Liver (tissue), 9 donors: ENCODE measurements around the gene DAPK1. TPM values are rescaled to one million over a fixed set of nuclear protein-coding genes. Genes with fewer than 3 reads are reported as not detected.

ENCODE experiments used
- DNase-seq: peaks from one replicate; pipeline ENCODE4 v3.0.0-alpha.2; 2017; ENCODE audit warnings: low spot score
- H3K27ac ChIP-seq, 2 donors: one replicate each; pipeline ENCODE4 v1.7.0; 2013; ENCODE audit warnings: inconsistent platforms in 2 of 2, low read length in 2 of 2, control low read depth in 1 of 2, low read depth in 1 of 2, mild to moderate bottlenecking in 1 of 2
- H3K27me3 ChIP-seq, 4 donors: one replicate each; pipeline versions ENCODE4 v1.6.1 to v1.7.0; 2013; ENCODE audit warnings: low read length in 3 of 4, inconsistent platforms in 1 of 4, mild to moderate bottlenecking in 1 of 4, moderate library complexity in 1 of 4; ENCODE audit not compliant: control insufficient read depth in 4 of 4, insufficient read depth in 4 of 4
- H3K36me3 ChIP-seq, 4 donors: one replicate each; pipeline versions ENCODE4 v1.6.1 to v1.7.0; 2013; ENCODE audit warnings: low read length in 3 of 4, mild to moderate bottlenecking in 3 of 4, low read depth in 1 of 4, moderate library complexity in 1 of 4; ENCODE audit not compliant: control insufficient read depth in 4 of 4, insufficient read depth in 3 of 4
- H3K4me1 ChIP-seq, 4 donors: one replicate each; pipeline versions ENCODE4 v1.6.1 to v1.7.0; 2013; ENCODE audit warnings: low read length in 3 of 4, mild to moderate bottlenecking in 3 of 4, moderate library complexity in 1 of 4; ENCODE audit not compliant: control insufficient read depth in 4 of 4, insufficient read depth in 4 of 4
- H3K4me3 ChIP-seq, 3 donors: one replicate each; pipeline versions ENCODE4 v1.6.1 to v1.7.0; 2013; ENCODE audit warnings: low read length in 3 of 3, control low read depth in 1 of 3, low read depth in 1 of 3, mild to moderate bottlenecking in 1 of 3
- H3K9ac ChIP-seq, 2 donors: one replicate each; pipeline ENCODE4 v1.7.0; 2013; ENCODE audit warnings: low read length in 2 of 2, mild to moderate bottlenecking in 2 of 2, moderate library complexity in 2 of 2, control low read depth in 1 of 2, low read depth in 1 of 2
- H3K9me3 ChIP-seq, 4 donors: one replicate each; pipeline versions ENCODE4 v1.6.1 to v1.7.0; 2013; ENCODE audit warnings: low read length in 3 of 4; ENCODE audit not compliant: control insufficient read depth in 4 of 4
- ATF3 ChIP-seq: IDR thresholded peaks from 2 replicates; pipeline ENCODE4 v1.6.1; 2016; ENCODE audit warnings: antibody characterized with exemption
- FOXA1 ChIP-seq: IDR thresholded peaks from 2 replicates; pipeline ENCODE4 v1.6.1; 2016; ENCODE audit warnings: antibody characterized with exemption
- FOXA2 ChIP-seq: IDR thresholded peaks from 2 replicates; pipeline ENCODE4 v1.6.1; 2016; ENCODE audit warnings: antibody characterized with exemption
- GABPA ChIP-seq, 2 donors: IDR thresholded peaks in 1 of 2; conservative IDR thresholded peaks in 1 of 2; 2 replicates each; pipeline ENCODE4 v1.6.1; 2016; ENCODE audit warnings: antibody characterized with exemption in 2 of 2, mild to moderate bottlenecking in 1 of 2, moderate library complexity in 1 of 2
- HNF4A ChIP-seq, 2 donors: conservative IDR thresholded peaks; 2 replicates each; pipeline ENCODE4 v1.6.1; 2016; ENCODE audit warnings: antibody characterized with exemption in 2 of 2, mild to moderate bottlenecking in 2 of 2
- HNF4G ChIP-seq: IDR thresholded peaks from 2 replicates; pipeline ENCODE4 v1.6.1; 2016; ENCODE audit warnings: antibody characterized with exemption
- JUND ChIP-seq, 2 donors: IDR thresholded peaks; 2 replicates each; pipeline ENCODE4 v1.6.1; 2016; ENCODE audit warnings: antibody characterized with exemption in 2 of 2
- MAX ChIP-seq: IDR thresholded peaks from 2 replicates; pipeline ENCODE4 v1.6.1; 2016; ENCODE audit warnings: antibody characterized with exemption
- NR2F2 ChIP-seq: IDR thresholded peaks from 2 replicates; pipeline ENCODE4 v1.6.1; 2016; ENCODE audit warnings: antibody characterized with exemption
- RAD21 ChIP-seq, 2 donors: IDR thresholded peaks; 2 replicates each; pipeline ENCODE4 v1.6.1; 2016; ENCODE audit warnings: antibody characterized with exemption in 2 of 2, mild to moderate bottlenecking in 2 of 2
- RXRA ChIP-seq, 2 donors: IDR thresholded peaks; 2 replicates each; pipeline ENCODE4 v1.6.1; 2017 to 2018; ENCODE audit warnings: antibody characterized with exemption in 2 of 2, mild to moderate bottlenecking in 1 of 2
- SP1 ChIP-seq: IDR thresholded peaks from 2 replicates; pipeline ENCODE4 v1.6.1; 2018; ENCODE audit warnings: antibody characterized with exemption, mild to moderate bottlenecking
- TAF1 ChIP-seq: conservative IDR thresholded peaks from 2 replicates; pipeline ENCODE4 v1.6.1; 2016; ENCODE audit warnings: antibody characterized with exemption, mild to moderate bottlenecking
- YY1 ChIP-seq: IDR thresholded peaks from 2 replicates; pipeline ENCODE4 v1.6.1; 2016; ENCODE audit warnings: antibody characterized with exemption, mild to moderate bottlenecking
- ZBTB33 ChIP-seq: IDR thresholded peaks from 2 replicates; pipeline ENCODE4 v1.6.1; 2016; ENCODE audit warnings: antibody characterized with exemption
- WGBS: extraction: QIAGEN DNeasy Blood & Tissue Kit; methylation state at CpG from one replicate; pipeline ENCODE4 v1.1.7; 2013; 5-methylcytosine and 5-hydroxymethylcytosine counted together
- polyA plus RNA-seq, 2 donors: library from polyadenylated mRNA; stranded (reverse) in 1 of 2; unstranded in 1 of 2; fragments of 200-250 nt in 1 of 2; fragments of >200 nt in 1 of 2; fragmentation: Nextera tagmentation in 1 of 2; extraction: Ambion mirVana in 1 of 2; gene quantifications; one replicate each; pipeline versions ENCODE4 v1.2.1 to v1.2.3, GENCODE V29; 2013 to 2015
- total RNA-seq, 2 donors: library from RNA; depleted of rRNA; stranded (reverse); fragments of >200 nt; gene quantifications; one replicate each; pipeline ENCODE4 v1.2.3, GENCODE V29; 2014
- TF ChIP-seq, protein P1 (sequence below): IDR thresholded peaks from 2 replicates; pipeline ENCODE4 v1.6.1; 2016; ENCODE audit warnings: antibody characterized with exemption, mild to moderate bottlenecking
- donor health status: healthy.
- donor health status: healthy.
- donor health status: healthy.
- donor health status: healthy.
- donor health status: healthy.

The DAPK1 gene
- total and polyA plus RNA-seq, 4 donors, result 14.0 to 40.8 (median 21.8) TPM

- Histone ChIP-seq H3K27me3 (no peaks in the 10 kb centered on the region), H3K36me3 (no peaks in the 10 kb centered on the region), H3K27ac (peak overlapping the region in 1 of 2 donors; percentile 26), H3K4me3 (no peak overlapping the region), H3K9ac (no peak overlapping the region), H3K9me3 (no peaks in the 10 kb centered on the region), H3K4me1 (peaks cover 18 to 58% (median 54%) of the 10 kb centered on the region in 4 donors)
- WGBS, result 39% methylated on average over 4 of the region's 4 CpGs
- DNase-seq, result no peak
- TF ChIP-seq RAD21 (IDR thresholded peaks at IDR 0.05), result no peak
- no peak for TF ChIP-seq HNF4A (conservative IDR thresholded peaks at IDR 0.05)
- TF ChIP-seq, protein P1, sequence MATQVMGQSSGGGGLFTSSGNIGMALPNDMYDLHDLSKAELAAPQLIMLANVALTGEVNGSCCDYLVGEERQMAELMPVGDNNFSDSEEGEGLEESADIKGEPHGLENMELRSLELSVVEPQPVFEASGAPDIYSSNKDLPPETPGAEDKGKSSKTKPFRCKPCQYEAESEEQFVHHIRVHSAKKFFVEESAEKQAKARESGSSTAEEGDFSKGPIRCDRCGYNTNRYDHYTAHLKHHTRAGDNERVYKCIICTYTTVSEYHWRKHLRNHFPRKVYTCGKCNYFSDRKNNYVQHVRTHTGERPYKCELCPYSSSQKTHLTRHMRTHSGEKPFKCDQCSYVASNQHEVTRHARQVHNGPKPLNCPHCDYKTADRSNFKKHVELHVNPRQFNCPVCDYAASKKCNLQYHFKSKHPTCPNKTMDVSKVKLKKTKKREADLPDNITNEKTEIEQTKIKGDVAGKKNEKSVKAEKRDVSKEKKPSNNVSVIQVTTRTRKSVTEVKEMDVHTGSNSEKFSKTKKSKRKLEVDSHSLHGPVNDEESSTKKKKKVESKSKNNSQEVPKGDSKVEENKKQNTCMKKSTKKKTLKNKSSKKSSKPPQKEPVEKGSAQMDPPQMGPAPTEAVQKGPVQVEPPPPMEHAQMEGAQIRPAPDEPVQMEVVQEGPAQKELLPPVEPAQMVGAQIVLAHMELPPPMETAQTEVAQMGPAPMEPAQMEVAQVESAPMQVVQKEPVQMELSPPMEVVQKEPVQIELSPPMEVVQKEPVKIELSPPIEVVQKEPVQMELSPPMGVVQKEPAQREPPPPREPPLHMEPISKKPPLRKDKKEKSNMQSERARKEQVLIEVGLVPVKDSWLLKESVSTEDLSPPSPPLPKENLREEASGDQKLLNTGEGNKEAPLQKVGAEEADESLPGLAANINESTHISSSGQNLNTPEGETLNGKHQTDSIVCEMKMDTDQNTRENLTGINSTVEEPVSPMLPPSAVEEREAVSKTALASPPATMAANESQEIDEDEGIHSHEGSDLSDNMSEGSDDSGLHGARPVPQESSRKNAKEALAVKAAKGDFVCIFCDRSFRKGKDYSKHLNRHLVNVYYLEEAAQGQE, result no peak
- no peak for TF ChIP-seq MAX
- no peak for TF ChIP-seq JUND (IDR thresholded peaks at IDR 0.05)
- no peak for TF ChIP-seq ATF3
- TF ChIP-seq FOXA1, result no peak
- TF ChIP-seq RXRA (IDR thresholded peaks at IDR 0.05), result no peak
- no peak for TF ChIP-seq ZBTB33
- no peak for TF ChIP-seq YY1
- TF ChIP-seq SP1, result no peak
- no peak for TF ChIP-seq TAF1
- no peak for TF ChIP-seq NR2F2
- no peak for TF ChIP-seq GABPA (IDR thresholded peaks at IDR 0.05 in 1 of 2, conservative IDR thresholded peaks at IDR 0.05 in 1 of 2)
- TF ChIP-seq HNF4G, result no peak
- TF ChIP-seq FOXA2, result no peak
Measured at GRCh38 chr9:87564791-87565241, 67.1 kb downstream of the DAPK1 start.

DNA sequence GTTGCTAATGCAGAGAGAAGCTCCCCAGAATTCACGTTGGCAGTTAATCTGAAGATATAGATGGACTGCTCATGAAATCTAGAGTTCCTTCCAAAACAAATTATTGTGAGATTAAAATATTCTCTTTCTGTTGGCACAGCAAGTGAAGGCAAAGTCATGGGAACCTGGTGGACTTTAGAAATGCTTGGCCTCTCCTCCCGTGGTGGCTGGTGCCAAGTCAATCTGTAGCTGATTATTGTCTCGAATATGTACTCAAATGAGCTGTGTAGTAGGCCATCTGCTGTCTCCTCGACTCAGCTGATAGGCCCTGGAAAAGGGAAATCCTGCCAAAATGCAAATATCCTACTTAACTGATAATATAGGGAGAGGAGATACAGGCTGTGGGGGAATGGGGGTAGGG lies 69.3 kb downstream of the DAPK1 start:
- Histone ChIP-seq H3K4me3 (no peak overlapping the region), H3K36me3 (no peaks in the 10 kb centered on the region), H3K9ac (no peak overlapping the region), H3K27ac (peak overlapping the region; percentile 11 to 21), H3K4me1 (peaks cover 27 to 78% (median 71%) of the 10 kb centered on the region in 4 donors), H3K9me3 (no peaks in the 10 kb centered on the region), H3K27me3 (no peaks in the 10 kb centered on the region)
- 17% methylated on average over 4 of the region's 4 CpGs for WGBS
- TF ChIP-seq RAD21 (IDR thresholded peaks at IDR 0.05) (peak; percentile 10 to 38), SP1 (peak; percentile 21), GABPA (IDR thresholded peaks at IDR 0.05 in 1 of 2, conservative IDR thresholded peaks at IDR 0.05 in 1 of 2) (no peak), HNF4A (conservative IDR thresholded peaks at IDR 0.05) (peak; percentile 38 to 59)
- DNase-seq, result no peak
